Duodenal mucosa (tissue), 2 donors: ENCODE results near the gene RAD23B.

Experiments
- H3K27ac ChIP-seq: one replicate; pipeline ENCODE4 v1.7.0; 2013; ENCODE audit warnings: low read depth, low read length
- H3K27me3 ChIP-seq, 2 donors: one replicate each; pipeline ENCODE4 v1.7.0; 2013; ENCODE audit warnings: low read length in 2 of 2, control low read depth in 1 of 2; ENCODE audit not compliant: insufficient read depth in 2 of 2, control insufficient read depth in 1 of 2
- H3K36me3 ChIP-seq, 2 donors: one replicate each; pipeline ENCODE4 v1.7.0; 2013; ENCODE audit warnings: low read length in 2 of 2, control low read depth in 1 of 2; ENCODE audit not compliant: insufficient read depth in 2 of 2, control insufficient read depth in 1 of 2
- H3K4me1 ChIP-seq, 2 donors: one replicate each; pipeline ENCODE4 v1.7.0; 2013; ENCODE audit warnings: low read length in 2 of 2, control low read depth in 1 of 2; ENCODE audit not compliant: insufficient read depth in 2 of 2, control insufficient read depth in 1 of 2
- H3K4me3 ChIP-seq, 2 donors: one replicate each; pipeline ENCODE4 v1.7.0; 2013; ENCODE audit warnings: low read length in 2 of 2, low read depth in 1 of 2
- H3K9ac ChIP-seq, 2 donors: one replicate each; pipeline ENCODE4 v1.7.0; 2013; ENCODE audit warnings: low read length in 2 of 2, low read depth in 1 of 2
- H3K9me3 ChIP-seq, 2 donors: one replicate each; pipeline ENCODE4 v1.7.0; 2013; ENCODE audit warnings: low read length in 2 of 2, control low read depth in 1 of 2; ENCODE audit not compliant: control insufficient read depth in 1 of 2

RAD23B gene

GRCh38 chr9:107332883-107333282 is 49.8 kb downstream of the RAD23B start:
- Histone ChIP-seq H3K27ac (no peak overlapping the region), H3K9me3 (no peaks in the 10 kb centered on the region), H3K4me3 (no peak overlapping the region), H3K27me3 (no peaks in the 10 kb centered on the region), H3K9ac (no peak overlapping the region), H3K4me1 (no peaks in the 10 kb centered on the region), H3K36me3 (peaks cover 18 to 50% of the 10 kb centered on the region in 2 donors)

- H3K27me3 ChIP-seq = no peaks in the 10 kb centered on the region
Observed at GRCh38 chr9:107333363-107333762, 50.3 kb downstream of the RAD23B start.

DNA sequence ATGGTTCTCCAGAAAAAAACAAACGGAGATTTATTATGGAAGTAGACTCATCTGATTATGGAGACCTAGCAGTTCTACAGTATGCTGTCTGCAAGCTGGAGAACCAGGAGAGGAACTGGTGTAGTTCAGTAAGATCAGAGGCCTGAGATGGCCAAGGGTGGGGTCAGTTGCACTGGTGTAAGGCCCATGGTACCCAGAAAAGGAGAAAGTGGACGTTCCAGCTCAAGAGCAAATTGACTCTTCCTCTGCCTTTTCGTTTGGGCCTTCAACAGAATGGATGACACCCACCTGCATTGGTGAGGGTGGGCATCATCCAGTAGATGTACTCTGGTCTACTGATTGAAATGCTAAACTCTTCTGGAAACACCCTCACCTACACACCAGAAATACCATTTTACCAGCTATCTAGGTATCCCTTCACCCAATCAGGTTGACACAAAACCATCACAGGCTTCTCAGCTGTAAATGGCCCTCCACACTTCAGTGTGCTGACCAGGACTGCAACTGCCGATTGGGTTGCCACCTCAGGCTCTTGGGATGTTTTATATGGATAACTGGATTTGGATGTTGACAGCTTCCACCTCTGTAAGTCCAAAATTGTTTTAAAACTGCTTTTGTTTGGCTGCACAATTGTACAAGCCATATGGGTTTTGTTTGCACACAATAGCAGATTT is 51.2 kb downstream of the RAD23B start:
- Histone ChIP-seq H3K9me3 (no peaks in the 10 kb centered on the region), H3K27me3 (no peaks in the 10 kb centered on the region), H3K4me1 (no peaks in the 10 kb centered on the region), H3K9ac (no peak overlapping the region), H3K36me3 (peaks cover 18 to 48% of the 10 kb centered on the region in 2 donors), H3K27ac (no peak overlapping the region), H3K4me3 (no peak overlapping the region)

More at GRCh38 chr9:107333363-107333762, 50.3 kb downstream of the RAD23B start:
- Histone ChIP-seq H3K27ac (no peak overlapping the region), H3K9ac (no peak overlapping the region), H3K4me1 (no peaks in the 10 kb centered on the region), H3K4me3 (no peak overlapping the region), H3K36me3 (peaks cover 18 to 48% of the 10 kb centered on the region in 2 donors), H3K9me3 (no peaks in the 10 kb centered on the region)

DNA sequence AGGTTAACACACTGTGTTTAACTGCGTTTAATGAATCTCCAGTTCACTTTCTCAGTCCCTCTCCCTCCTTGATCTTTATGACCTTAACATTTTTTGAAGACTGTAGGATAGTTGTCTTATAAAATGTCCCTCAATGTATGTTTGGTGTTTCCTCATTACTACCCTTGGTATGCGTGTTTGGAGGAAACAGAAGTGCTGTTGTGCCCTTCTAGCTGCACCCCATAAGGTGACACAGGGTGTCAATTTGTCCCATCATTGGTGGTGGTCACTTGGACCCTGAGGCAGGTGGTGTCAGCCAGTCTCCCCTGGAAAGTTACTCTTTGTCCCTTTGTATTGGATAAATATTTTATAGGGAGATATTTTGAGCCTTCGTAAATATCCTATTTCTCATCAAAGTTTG is 52.3 kb downstream of the RAD23B start:
- Histone ChIP-seq H3K36me3 (peaks cover 18 to 40% of the 10 kb centered on the region in 2 donors), H3K27ac (no peak overlapping the region), H3K9me3 (no peaks in the 10 kb centered on the region), H3K4me3 (no peak overlapping the region), H3K4me1 (no peaks in the 10 kb centered on the region), H3K27me3 (no peaks in the 10 kb centered on the region), H3K9ac (no peak overlapping the region)

GRCh38 chr9:107336718-107337360 is 53.8 kb downstream of the RAD23B start:
- Histone ChIP-seq H3K9me3 (no peaks in the 10 kb centered on the region), H3K36me3 (peaks cover 18 to 32% of the 10 kb centered on the region in 2 donors), H3K4me1 (peaks cover 0 to 8% of the 10 kb centered on the region in 2 donors), H3K4me3 (no peak overlapping the region), H3K9ac (no peak overlapping the region), H3K27ac (no peak overlapping the region), H3K27me3 (no peaks in the 10 kb centered on the region)

- Histone ChIP-seq H3K4me3 (no peak overlapping the region), H3K27ac (no peak overlapping the region), H3K9ac (no peak overlapping the region), H3K4me1 (peaks cover 0 to 8% of the 10 kb centered on the region in 2 donors), H3K27me3 (no peaks in the 10 kb centered on the region), H3K36me3 (peaks cover 13 to 23% of the 10 kb centered on the region in 2 donors), H3K9me3 (no peaks in the 10 kb centered on the region)
Observed at GRCh38 chr9:107337676-107338590, 54.9 kb downstream of the RAD23B start.

DNA sequence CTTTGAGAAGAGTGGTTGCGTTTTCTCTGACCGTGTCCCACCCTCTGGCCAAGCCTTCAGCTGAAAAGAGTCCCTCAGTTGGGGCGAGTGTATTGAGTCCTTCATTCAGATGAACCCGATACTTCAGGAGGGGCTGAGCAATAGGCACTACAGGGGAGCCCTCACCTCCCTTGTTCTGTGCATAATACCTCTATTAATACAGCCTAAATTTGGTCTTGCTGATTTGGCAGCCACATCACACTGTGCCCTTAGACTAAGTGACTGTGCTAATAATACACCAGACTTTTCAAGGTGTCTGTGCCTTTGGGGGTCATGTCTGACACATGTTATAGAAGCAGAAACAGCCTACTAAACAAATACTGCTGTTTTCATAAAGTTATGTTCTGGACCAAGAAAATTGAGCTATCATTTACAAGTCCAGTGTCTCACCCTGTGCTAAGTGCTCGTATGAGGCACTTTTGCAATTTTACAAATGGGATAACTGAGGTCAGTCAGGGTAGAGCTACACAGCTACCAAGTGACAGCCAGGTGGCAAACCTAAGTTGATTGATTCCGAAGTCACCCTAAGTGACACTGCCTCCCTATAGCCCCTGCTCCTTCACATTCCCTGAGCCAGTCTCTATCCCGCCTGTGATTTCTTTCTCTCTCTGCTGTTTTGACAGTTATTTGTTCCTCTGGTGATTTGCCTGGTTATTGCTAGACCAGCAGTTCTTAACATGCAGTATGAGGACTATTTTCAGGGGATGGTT is 56.0 kb downstream of the RAD23B start:
- Histone ChIP-seq H3K9ac (no peak overlapping the region), H3K9me3 (no peaks in the 10 kb centered on the region), H3K27ac (no peak overlapping the region)

GRCh38 chr9:107340920-107341632 is 58.0 kb downstream of the RAD23B start:
- no peaks in the 10 kb centered on the region for H3K27me3 ChIP-seq

More for the DNA sequence above, 56.0 kb downstream of the RAD23B start:
- Histone ChIP-seq H3K27me3 (no peaks in the 10 kb centered on the region), H3K4me3 (no peak overlapping the region), H3K36me3 (peaks cover 7 to 13% of the 10 kb centered on the region in 2 donors), H3K4me1 (peaks cover 0 to 8% of the 10 kb centered on the region in 2 donors)

GRCh38 chr9:107342476-107343161 is 59.5 kb downstream of the RAD23B start:
- no peak overlapping the region for H3K27ac ChIP-seq
- H3K36me3 ChIP-seq = peaks cover 0 to 6% of the 10 kb centered on the region in 2 donors
- H3K4me3 ChIP-seq = no peak overlapping the region
- peaks cover 0 to 8% of the 10 kb centered on the region in 2 donors for H3K4me1 ChIP-seq
- no peaks in the 10 kb centered on the region for H3K9me3 ChIP-seq
- no peak overlapping the region for H3K9ac ChIP-seq
- H3K27me3 ChIP-seq = no peaks in the 10 kb centered on the region

More at GRCh38 chr9:107340920-107341632, 58.0 kb downstream of the RAD23B start:
- peak overlapping the region; percentile 51 to 71 for H3K4me3 ChIP-seq
- no peaks in the 10 kb centered on the region for H3K9me3 ChIP-seq
- H3K9ac ChIP-seq = peak overlapping the region; percentile 3 to 43
- H3K36me3 ChIP-seq = peaks cover 0 to 6% of the 10 kb centered on the region in 2 donors
- peaks cover 0 to 8% of the 10 kb centered on the region in 2 donors for H3K4me1 ChIP-seq
- no peak overlapping the region for H3K27ac ChIP-seq
